ENCODE measurements around the gene C1orf198.
"Not testable (repeated sequence)": the region's sequence is repeated elsewhere in the genome, so short reads cannot be mapped to it uniquely, and the experiment has no call there.

C1orf198 gene

DNA sequence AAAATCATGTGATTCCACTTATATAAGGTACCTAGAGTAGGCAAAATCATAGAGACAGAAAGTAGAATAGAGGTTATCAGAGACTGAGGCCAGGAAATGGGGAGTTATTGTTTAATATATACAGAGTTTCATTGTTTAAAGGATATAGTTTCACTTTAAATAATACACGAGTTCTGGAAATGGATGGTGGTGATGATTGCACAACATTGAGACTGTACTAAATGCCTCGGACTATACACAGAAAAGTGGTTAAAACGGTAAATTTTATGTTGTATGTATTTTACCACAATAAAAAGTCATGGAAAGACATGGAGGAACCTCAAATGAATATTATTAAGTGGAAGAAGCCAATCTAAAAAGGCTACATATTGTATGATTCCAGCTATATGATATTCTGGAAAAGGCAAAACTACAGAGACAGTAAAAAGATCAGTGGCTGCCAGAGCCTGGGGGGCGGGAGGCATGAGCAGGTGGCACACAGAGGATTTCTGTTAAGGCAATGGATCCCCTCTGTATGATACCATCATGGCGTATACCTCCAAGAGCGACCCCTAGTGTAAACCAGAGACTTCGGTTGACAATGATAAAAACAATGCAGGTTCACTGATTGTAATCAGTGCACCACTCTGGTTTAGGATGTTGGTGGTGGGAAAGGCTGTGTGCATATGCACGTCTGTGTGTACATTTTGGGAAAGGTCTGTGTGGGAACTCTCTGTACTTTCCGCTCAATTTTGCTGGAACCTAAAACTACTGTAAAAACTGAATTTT, 7.5 kb downstream of the C1orf198 start:
- no peak for DNase-seq (ENCODE audit: low read depth in 2 of 2)

DNA sequence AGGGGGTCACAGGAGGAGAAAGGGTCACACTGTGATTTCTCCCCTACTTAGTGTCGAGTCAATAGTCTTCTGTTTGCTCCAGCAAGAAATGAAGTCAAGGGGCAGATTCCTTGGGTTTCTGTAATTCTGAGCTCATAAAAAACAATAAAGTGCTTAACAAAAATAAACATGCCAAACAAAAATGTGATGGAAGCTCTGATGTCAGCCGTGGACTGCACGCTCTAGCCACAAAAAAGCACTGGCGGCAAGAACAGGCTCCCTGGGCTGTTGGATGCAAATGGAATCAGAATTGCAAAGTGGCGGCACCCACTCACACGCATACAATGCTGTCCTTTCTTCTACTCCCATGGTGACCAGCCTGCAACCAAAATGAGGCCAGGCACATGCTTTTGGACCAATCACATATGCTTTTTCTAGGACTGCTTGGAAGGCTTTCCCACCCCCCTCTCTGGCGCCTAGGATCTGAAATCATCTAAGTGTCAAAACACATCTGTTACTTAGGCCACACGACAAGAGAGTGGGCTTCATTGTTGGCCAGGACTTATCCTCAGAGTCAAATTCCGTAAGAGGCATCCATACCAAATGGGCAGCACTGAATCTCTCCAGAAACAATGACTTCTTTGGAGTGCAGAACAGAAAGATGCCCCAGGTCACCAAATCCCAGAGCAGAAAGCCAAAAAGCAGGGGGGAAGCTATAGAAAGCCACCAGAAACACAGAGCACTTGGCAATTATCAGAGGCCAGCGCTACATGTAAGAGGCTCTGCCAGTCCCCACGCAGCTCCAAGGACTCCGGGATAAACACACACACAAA, 9.2 kb downstream of the C1orf198 start:
- no peak for DNase-seq (ENCODE audit: low read depth in 2 of 2)

- DNase-seq (ENCODE audit: low read depth in 2 of 2), result no peak
Observed at GRCh38 chr1:230858236-230858820, 10.0 kb downstream of the C1orf198 start.

DNA sequence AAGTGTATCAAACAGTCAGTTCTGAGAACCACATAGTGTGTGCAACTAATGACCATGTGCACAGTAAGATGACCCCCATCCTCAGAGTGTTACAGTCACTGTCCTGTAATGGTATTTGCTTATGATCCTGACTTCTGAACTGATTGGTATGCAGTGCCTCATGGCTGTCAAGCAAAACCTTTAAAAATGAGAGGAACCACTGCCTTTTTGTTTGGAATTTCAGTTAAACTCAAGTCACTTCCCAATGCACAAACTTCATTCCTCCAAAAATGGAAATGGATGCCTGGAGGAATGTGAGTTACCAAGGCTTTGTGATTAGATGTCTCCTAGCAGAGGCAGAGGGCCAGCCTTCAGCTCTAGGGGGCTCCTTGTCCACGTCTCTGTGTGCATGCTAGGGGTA, 10.5 kb downstream of the C1orf198 start:
- no peak for DNase-seq (ENCODE audit: low read depth in 2 of 2)

DNA sequence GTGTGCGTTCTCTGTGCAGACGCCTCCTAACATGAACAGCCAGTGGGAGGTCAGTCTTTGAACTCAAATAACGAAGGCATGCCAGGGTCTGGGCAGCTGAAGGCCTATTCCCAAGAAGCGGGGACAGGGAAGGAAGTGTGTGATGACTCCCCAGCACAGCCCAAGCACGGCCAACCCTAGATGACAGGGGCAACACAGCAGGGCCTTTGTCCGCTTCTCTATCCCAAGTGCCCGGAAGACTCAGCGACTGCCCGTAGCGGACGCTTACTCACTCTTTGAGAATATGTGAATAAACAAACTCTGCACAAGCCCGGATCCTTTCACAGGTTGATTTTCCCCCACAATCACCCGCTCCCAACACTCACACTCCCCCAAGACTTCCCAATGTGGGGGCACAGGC, 11.2 kb downstream of the C1orf198 start:
- no peak for DNase-seq (ENCODE audit: low read depth in 2 of 2)

DNA sequence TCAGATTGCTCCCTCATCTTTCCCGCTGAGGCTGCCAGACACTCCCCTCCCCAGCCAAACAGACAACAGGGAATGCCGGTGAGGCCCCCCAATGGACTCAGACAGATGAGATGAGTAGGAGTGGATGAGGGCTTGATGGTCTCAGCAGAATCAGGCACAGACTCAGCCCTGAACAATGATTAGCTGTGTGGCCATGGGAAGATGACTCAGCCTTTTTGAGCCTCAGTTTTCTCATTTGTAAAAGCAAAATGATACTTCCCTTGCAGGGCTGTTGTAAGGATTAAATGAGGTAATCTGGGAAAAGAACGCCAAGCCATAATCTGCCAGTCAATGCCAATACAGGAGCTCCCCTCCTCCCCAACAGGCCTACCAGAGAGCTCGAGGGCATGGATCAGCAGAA, 12.4 kb downstream of the C1orf198 start:
- no peak for DNase-seq (ENCODE audit: low read depth in 2 of 2)

DNA sequence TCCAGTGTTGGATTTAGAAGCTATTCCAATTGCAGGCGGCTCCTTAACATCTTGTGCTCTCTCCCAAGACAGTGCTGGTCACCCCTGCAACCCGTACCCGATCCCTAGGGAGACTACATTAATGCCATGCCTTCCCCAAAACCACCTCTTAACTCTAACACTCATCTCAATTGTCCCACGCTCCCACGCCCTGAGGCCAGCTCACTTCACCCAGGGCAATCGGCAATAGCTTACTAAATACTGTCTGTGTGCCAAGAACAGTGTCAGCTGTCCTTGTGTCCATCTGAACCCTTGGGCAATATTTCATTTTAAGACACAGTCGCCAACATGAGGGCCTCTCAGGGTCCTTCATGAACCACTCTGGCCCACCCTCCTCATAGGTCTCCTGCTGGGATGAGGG, 13.9 kb downstream of the C1orf198 start:
- no peak for DNase-seq (ENCODE audit: low read depth in 2 of 2)

- no peak for DNase-seq (ENCODE audit: low read depth in 2 of 2)
Observed at GRCh38 chr1:230853731-230854130, 14.6 kb downstream of the C1orf198 start.

DNA sequence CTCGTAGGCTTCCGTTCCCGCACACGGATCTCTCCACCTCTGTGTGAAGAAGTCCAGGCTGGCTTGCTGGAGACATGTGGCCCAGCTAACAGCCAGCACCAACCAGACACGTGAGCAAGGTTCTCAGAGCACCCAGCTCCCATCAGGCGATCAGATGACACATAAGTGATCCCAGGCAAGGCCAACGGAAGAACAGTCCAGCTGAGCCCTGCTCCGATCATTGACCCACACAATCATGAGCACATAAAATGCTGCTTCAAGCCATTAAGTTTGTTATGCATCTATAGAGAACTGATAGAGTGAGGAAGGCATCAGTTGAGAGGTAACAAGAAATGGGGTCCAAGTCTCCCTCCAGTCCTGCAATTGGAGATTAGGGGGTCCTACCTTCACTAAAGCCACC, 15.4 kb downstream of the C1orf198 start:
- no peak for DNase-seq (ENCODE audit: low read depth in 2 of 2)

DNA sequence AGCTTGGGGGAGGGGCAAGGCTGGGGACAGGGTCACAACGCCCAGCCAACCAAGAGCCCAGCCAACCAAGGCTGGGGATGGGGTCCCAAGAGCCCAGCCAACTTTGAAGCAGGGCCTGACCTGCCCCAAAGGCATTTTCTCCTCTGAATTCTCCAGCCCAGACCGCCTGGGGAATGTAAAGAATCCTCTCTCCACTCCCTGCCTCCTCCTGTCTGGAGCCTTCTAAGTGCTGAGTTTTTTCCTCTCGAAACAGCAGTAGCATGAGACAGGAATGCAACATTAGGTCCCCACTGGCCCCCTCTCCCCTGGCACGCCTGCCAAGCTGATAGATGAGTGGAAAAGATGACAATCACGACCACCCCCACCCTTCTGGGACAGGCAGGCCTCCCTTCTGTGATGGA, 17.0 kb downstream of the C1orf198 start:
- no peak for DNase-seq (ENCODE audit: low read depth in 2 of 2)

DNA sequence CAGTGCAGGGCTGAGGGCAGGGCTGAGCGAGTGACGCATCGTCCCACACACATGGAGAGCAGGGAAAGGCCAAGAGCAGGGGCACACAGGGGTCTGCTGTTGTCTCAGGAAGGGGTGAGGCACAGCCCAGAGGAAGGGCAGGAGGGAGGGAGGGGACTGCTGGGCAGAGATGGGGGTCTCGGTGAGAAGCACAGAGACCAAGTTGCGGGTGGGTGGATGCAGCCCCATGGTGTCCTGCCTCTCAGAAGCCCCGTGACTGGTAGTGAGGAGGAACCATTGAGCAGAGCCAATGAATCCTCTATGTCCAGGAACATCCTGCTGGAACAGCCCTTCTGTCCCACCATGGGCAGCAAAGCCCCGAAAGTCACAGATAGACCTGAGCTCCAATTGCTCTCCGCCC, 17.8 kb downstream of the C1orf198 start:
- no peak for DNase-seq (ENCODE audit: low read depth in 2 of 2)

DNA sequence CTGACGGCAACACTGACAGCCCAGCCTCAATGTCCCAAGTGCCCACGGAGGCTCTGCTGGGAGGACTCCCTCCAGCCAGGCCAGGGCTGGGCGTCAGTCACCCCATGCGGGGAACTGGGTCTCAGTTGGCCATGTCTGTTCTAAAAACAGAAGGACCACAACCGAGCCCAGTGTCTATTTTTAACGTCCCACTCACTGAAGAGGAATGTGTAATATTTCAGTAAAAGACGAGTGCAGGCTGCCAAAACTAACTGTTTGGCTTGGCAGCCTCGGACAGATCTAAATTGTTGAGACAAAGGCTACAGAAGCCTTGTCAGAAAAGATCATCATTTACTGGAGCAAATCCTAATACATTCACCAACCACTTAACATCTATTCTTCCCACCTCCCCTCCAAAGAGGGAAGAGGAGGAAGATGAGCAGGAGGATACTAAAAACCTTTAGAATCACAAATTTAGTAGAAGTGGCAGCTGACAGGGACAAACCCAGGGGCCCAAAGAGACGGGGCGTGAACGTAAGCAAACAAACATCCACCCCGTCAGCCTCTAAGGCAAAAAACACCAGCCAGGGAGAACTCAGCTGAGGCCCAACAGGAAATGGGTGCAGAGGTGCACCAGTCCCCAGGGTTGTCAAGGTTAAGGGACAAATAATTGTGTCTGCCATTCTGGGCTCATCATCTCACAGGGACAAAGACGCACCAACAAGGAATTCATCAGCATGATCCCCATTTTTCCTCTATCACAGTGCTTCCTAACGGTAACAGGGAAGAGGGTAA, 18.7 kb downstream of the C1orf198 start:
- no peak for DNase-seq (ENCODE audit: low read depth in 2 of 2)

- no peak for DNase-seq (ENCODE audit: low read depth in 2 of 2)
Observed at GRCh38 chr1:230848235-230848634, 20.1 kb downstream of the C1orf198 start.

- DNase-seq (ENCODE audit: low read depth in 2 of 2), result not testable (repeated sequence)
Observed at GRCh38 chr1:230845184-230845583, 23.1 kb downstream of the C1orf198 start.

DNA sequence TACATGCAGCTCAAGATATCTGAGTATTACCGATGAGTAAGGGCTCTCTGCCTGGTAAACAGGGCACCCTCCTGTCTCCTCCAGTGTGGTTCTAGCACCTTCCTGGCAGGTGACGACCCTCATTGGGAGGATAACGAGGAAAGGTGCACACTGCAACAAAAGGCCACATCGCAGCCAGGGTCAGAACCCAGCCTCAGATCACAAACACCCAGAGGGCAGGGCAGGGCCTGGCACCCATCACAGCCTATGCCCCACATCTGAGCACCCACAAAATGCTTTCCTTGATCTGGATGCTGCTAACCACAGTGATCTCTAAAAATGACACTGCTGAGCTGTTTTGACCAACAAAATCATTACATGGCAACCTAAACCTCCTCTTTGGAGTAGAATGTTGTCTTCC, 23.8 kb downstream of the C1orf198 start:
- no peak for DNase-seq (ENCODE audit: low read depth in 2 of 2)

GRCh38 chr1:230843503-230844309, 24.6 kb downstream of the C1orf198 start:
- DNase-seq (ENCODE audit: low read depth in 2 of 2), result no peak

GRCh38 chr1:230842801-230843200, 25.5 kb downstream of the C1orf198 start:
- no peak for DNase-seq (ENCODE audit: low read depth in 2 of 2)

- no peak for DNase-seq (ENCODE audit: low read depth in 2 of 2)
Observed at GRCh38 chr1:230839173-230839572, 29.1 kb downstream of the C1orf198 start.

DNA sequence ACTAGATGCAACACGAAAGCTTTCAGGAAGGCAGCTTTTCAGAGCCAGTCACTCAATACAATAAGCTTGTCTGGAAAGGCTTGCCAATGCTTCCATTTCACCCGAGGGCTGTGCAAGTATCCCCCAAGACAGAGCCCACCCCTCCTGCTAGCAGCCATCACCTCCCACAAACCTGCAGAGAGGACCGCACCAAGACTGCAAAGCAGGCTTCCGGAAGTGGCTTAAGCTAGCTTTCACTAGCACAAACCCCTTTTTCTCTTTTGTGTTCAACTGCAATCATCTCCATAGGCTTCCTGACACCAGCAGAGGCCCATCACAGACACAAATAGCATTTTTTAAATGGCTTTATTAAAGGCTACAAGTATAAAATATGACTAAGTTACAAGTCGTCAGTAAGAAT, 31.5 kb downstream of the C1orf198 start:
- no peak for DNase-seq (ENCODE audit: low read depth in 2 of 2)

DNA sequence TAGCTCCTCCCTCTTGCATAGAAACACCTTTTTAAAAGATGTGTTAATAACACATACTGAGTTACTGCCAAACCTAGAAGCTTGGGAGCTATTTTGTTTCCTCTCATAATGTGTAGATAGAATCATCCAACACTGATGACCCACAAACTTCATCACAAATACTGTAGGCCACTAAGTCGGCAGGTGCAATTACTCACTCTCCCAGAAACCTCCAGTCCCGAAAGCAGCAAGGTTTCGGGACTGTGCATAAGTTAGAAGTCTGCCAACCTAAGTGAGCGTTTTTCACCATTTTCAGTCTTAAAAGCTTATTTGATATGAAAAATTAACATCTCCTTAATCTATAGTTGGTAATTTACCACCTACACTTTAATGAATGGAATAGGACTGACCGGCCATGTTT, 32.0 kb downstream of the C1orf198 start:
- no peak for DNase-seq (ENCODE audit: low read depth in 2 of 2)

- no peak for DNase-seq (ENCODE audit: low read depth in 2 of 2)
Observed at GRCh38 chr1:230834292-230834691, 34.0 kb downstream of the C1orf198 start.

All from stimulated activated CD8-positive, alpha-beta memory T cell treated with anti-CD3 and anti-CD28 coated beads, Interleukin-2, amount 100 ng/mL, for 48 hours (primary cell).